Upper lobe of left lung (tissue), 6 donors: ENCODE results near the gene ELF4. TPM values are rescaled to one million over a fixed set of nuclear protein-coding genes. Genes with fewer than 3 reads are reported as not detected.

ENCODE experiments used
- ATAC-seq, 2 donors: fragments of 200-7000 bp; cut with Tn5 transposase; one replicate each; pipeline ENCODE4 v1.9.1; 2022; ENCODE audit warnings: mild to moderate bottlenecking in 2 of 2, moderate library complexity in 2 of 2; ENCODE audit not compliant: low FRiP score in 2 of 2
- DNase-seq, 2 donors: peaks; one replicate each; pipeline ENCODE4 v3.0.0-alpha.2; 2019 to 2020
- H3K27ac ChIP-seq, 4 donors: fragments of 200-600 bp; sonication (generic); one replicate each; pipeline ENCODE4 v1.5.1; 2016 to 2019
- H3K27me3 ChIP-seq, 4 donors: fragments of 200-600 bp; sonication (generic); one replicate each; pipeline ENCODE4 v1.5.1; 2017 to 2019
- H3K36me3 ChIP-seq, 4 donors: fragments of 200-600 bp; sonication (generic); one replicate each; pipeline ENCODE4 v1.5.1; 2016 to 2019
- H3K4me1 ChIP-seq, 4 donors: fragments of 200-600 bp; sonication (generic); one replicate each; pipeline ENCODE4 v1.5.1; 2018 to 2019
- H3K4me3 ChIP-seq, 4 donors: fragments of 200-600 bp; sonication (generic); one replicate each; pipeline ENCODE4 v1.5.1; 2017 to 2019; ENCODE audit warnings: mild to moderate bottlenecking in 2 of 4, moderate library complexity in 1 of 4
- H3K9me3 ChIP-seq, 4 donors: fragments of 200-600 bp; sonication (generic); one replicate each; pipeline ENCODE4 v1.5.1; 2018 to 2019
- CTCF ChIP-seq, 6 experiments: fragments of 450-650 bp in 4 of 6; fragments of 200-600 bp in 2 of 6; sonication (generic) in 2 of 6; IDR thresholded peaks; one replicate each; pipeline ENCODE4 v1.5.1; 2016 to 2019; ENCODE audit warnings: antibody characterized with exemption in 6 of 6
- EP300 ChIP-seq, 4 donors: sonication (generic); formaldehyde crosslinking; IDR thresholded peaks; one replicate each; pipeline ENCODE4 v1.5.1; 2017; ENCODE audit warnings: antibody characterized with exemption in 4 of 4, control low read depth in 2 of 4
- POLR2A ChIP-seq, 4 donors: fragments of 450-650 bp; IDR thresholded peaks; one replicate each; pipeline ENCODE4 v1.5.1; 2016 to 2017; ENCODE audit warnings: antibody characterized with exemption in 4 of 4, mild to moderate bottlenecking in 2 of 4
- POLR2AphosphoS5 ChIP-seq, 2 donors: sonication (generic); formaldehyde crosslinking; IDR thresholded peaks; one replicate each; pipeline ENCODE4 v1.5.1; 2017; ENCODE audit warnings: antibody characterized with exemption in 2 of 2
- WGBS, 2 donors: methylation state at CpG; one replicate each; pipeline ENCODE4 v1.1.5; 2017 to 2018; 5-methylcytosine and 5-hydroxymethylcytosine counted together
- total RNA-seq, 6 donors: library from RNA; depleted of rRNA in 4 of 6; stranded (reverse); fragments of >200 nt in 4 of 6; gene quantifications; one replicate each; pipeline versions ENCODE4 v1.1.0 to v1.2.1, GENCODE V29; 2016 to 2021
- donor health status: DM: no; HTN: no; CAD: no; lungs with moderate emphysema.
- donor health status: DM: no; HTN: yes; CAD: no; lungs with severe emphysema.

The ELF4 gene
- total RNA-seq = 10 to 100 TPM; 13.6 to 31.0 (median 21.9) TPM

- Histone ChIP-seq H3K27ac (peak within 1 kb of the TSS; percentile 89 to 97 (median 95)), H3K27me3 (no peaks in the 10 kb centered on the region), H3K9me3 (no peaks in the 10 kb centered on the region), H3K4me3 (peak within 1 kb of the TSS; percentile 25 to 72 (median 64)), H3K4me1 (peaks cover 6 to 19% (median 11%) of the 10 kb centered on the region in 4 donors), H3K36me3 (no peaks in the 10 kb centered on the region)
- WGBS, 2 donors = 39% methylated on average over 87 of the region's 123 CpGs; no CpG with 5 or more reads in 1 of the 2 donors
- DNase-seq (peak; percentile 50 to 90), ATAC-seq (peak in 1 of 2 donors; percentile 84)
- TF ChIP-seq POLR2AphosphoS5 (IDR thresholded peaks at IDR 0.05) = no peak
- TF ChIP-seq CTCF (IDR thresholded peaks at IDR 0.05) = no peak
- peak in 3 of 4 donors; percentile 19 to 58 (median 45) for TF ChIP-seq POLR2A (IDR thresholded peaks at IDR 0.05)
- no peak for TF ChIP-seq EP300 (IDR thresholded peaks at IDR 0.05)
These were observed at the start of gene ELF4 for GRCh38 chrX:130110379-130111219. ELF4 (minus strand) TSS chrX:130110497; CDS start chrX:130081330, 29,167 bp downstream.

- ATAC-seq = no peak
- WGBS, 2 donors = 78 to 81% methylated on average over 4 of the region's 4 CpGs
- H3K27me3 ChIP-seq = no peaks in the 10 kb centered on the region
These were observed 49.5 kb upstream of the ELF4 start for GRCh38 chrX:130159776-130160175.

GRCh38 chrX:130158311-130158710, 48.0 kb upstream of the ELF4 start:
- no peak overlapping the region for H3K27ac ChIP-seq
- 96 to 97% methylated on average over 2 of the region's 2 CpGs for WGBS, 2 donors
- no peaks in the 10 kb centered on the region for H3K9me3 ChIP-seq
- H3K27me3 ChIP-seq = no peaks in the 10 kb centered on the region
- no peaks in the 10 kb centered on the region for H3K4me1 ChIP-seq
- H3K4me3 ChIP-seq = no peak overlapping the region
- DNase-seq = no peak
- no peak for ATAC-seq
- no peak for TF ChIP-seq POLR2AphosphoS5 (IDR thresholded peaks at IDR 0.05)
- no peak for TF ChIP-seq EP300 (IDR thresholded peaks at IDR 0.05)
- TF ChIP-seq CTCF (IDR thresholded peaks at IDR 0.05) = no peak
- TF ChIP-seq POLR2A (IDR thresholded peaks at IDR 0.05) = no peak
- peaks cover 0 to 2% (median 0%) of the 10 kb centered on the region in 4 donors for H3K36me3 ChIP-seq

More at GRCh38 chrX:130159776-130160175, 49.5 kb upstream of the ELF4 start:
- DNase-seq = no peak
- Histone ChIP-seq H3K9me3 (no peaks in the 10 kb centered on the region), H3K27ac (no peak overlapping the region), H3K4me3 (no peak overlapping the region), H3K4me1 (peaks cover 0 to 6% (median 3%) of the 10 kb centered on the region in 4 donors), H3K36me3 (peaks cover 0 to under 1% (median 0%) of the 10 kb centered on the region in 4 donors)
- no peak for TF ChIP-seq POLR2AphosphoS5 (IDR thresholded peaks at IDR 0.05)
- no peak for TF ChIP-seq POLR2A (IDR thresholded peaks at IDR 0.05)
- no peak for TF ChIP-seq EP300 (IDR thresholded peaks at IDR 0.05)
- TF ChIP-seq CTCF (IDR thresholded peaks at IDR 0.05) = no peak

DNA sequence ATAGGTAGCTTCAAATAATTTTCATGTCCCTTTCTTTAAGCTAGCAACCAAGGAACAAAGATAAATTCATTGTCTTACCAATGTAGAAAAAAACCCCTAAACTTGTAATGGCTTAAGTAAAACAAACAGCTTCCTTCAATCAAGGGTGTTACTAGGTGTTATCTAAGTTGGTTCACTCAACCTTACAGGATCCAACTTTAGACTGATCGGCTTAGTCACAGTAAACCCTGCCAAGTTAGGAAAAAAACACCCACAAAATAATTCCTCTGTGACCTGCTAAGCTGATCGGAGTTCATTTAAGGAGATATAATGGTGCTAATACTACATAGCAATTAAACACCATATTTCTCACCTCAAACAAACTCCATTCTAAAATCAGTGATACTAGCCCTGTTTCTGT, 45.3 kb upstream of the ELF4 start:
- no peak for ATAC-seq

More for the DNA sequence above, 45.3 kb upstream of the ELF4 start:
- Histone ChIP-seq H3K27ac (no peak overlapping the region), H3K36me3 (peaks cover 0 to 2% (median 0%) of the 10 kb centered on the region in 4 donors), H3K27me3 (no peaks in the 10 kb centered on the region), H3K4me3 (no peak overlapping the region), H3K4me1 (no peaks in the 10 kb centered on the region), H3K9me3 (no peaks in the 10 kb centered on the region)
- WGBS, 2 donors = 81 to 100% methylated on average over 2 of the region's 2 CpGs
- no peak for TF ChIP-seq POLR2A (IDR thresholded peaks at IDR 0.05)
- no peak for TF ChIP-seq CTCF (IDR thresholded peaks at IDR 0.05)
- no peak for TF ChIP-seq EP300 (IDR thresholded peaks at IDR 0.05)
- no peak for TF ChIP-seq POLR2AphosphoS5 (IDR thresholded peaks at IDR 0.05)
- no peak for DNase-seq
